Activated CD8-positive, alpha-beta memory T cell treated with anti-CD3 and anti-CD28 coated beads for 36 hours (primary cell): ENCODE results near the gene SPEM3. TPM values are rescaled to one million over a fixed set of nuclear protein-coding genes. Genes with fewer than 3 reads are reported as not detected.

Experiments used
- CTCF ChIA-PET: fragments of 350-600 bp; sonication (Branson Sonifier 250); formaldehyde crosslinking; loops from one replicate; lab custom pipeline; 2021; ENCODE audit warnings: antibody characterized with exemption; lab: Charles Lee
- POLR2A ChIA-PET: fragments of 350-600 bp; sonication (Branson Sonifier 250); formaldehyde crosslinking; loops from one replicate; lab custom pipeline; 2021; ENCODE audit warnings: antibody characterized with exemption; lab: Charles Lee
- total RNA-seq, 2 experiments: library from RNA; stranded (reverse); gene quantifications; one replicate each; pipeline ENCODE4 v1.2.3, GENCODE V29; 2021

Gene SPEM3
- total RNA-seq, 2 experiments from 2014 or later = not detected

DNA sequence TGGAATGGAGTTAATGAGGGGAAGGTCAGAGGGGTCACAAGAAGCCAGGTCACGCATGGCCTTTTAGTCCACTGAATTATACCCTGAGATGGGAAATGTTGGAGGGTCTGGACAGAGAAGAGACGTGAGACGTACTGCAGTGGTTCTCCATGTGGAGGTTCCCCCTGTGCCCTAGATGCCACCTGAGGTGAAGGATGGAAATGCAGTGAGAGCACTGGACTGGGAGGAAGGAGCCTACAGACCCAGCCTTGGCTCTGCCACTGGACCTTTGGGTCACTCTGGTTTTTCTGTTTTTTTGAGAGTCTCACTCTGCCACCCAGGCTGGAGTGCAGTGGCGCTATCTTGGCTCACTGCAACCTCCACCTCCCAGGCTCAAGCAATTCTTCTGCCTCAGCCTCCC lies 32.5 kb upstream of the SPEM3 start:
- ChIA-PET CTCF (interaction anchor here (1.2 kb wide), 1 partner anchor 41 kb away, joined by 3 read pairs; the partner anchor contains the start of gene TMEM95), POLR2A (no interaction called here)

DNA sequence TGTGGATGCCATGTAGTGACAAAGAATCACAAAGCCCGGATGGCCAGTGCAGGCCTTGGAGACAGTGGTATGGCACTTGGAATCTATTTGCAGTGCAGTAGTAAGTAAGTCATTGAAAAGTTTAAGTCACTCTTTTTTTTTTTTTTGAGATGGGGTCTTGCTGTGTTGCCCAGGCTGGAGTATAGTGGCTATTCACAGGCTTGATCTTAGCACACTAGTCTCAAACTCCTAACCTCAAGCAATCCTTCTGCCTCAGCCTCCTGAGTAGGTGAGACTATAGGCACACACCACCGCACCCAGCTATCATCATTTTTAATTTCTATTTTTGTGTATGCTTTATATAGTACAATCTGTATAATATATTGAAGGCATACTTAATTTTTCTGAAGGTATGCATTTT lies 30.0 kb upstream of the SPEM3 start:
- POLR2A ChIA-PET = interaction anchor here (1.0 kb wide), 1 partner anchor 175 kb away, joined by 3 read pairs; no protein-coding TSS in a partner anchor
- CTCF ChIA-PET = interaction anchor here (0.7 to 1.3 kb wide), 2 partner anchors 38 to 163 kb away, joined by 3 read pairs; no protein-coding TSS in a partner anchor

DNA sequence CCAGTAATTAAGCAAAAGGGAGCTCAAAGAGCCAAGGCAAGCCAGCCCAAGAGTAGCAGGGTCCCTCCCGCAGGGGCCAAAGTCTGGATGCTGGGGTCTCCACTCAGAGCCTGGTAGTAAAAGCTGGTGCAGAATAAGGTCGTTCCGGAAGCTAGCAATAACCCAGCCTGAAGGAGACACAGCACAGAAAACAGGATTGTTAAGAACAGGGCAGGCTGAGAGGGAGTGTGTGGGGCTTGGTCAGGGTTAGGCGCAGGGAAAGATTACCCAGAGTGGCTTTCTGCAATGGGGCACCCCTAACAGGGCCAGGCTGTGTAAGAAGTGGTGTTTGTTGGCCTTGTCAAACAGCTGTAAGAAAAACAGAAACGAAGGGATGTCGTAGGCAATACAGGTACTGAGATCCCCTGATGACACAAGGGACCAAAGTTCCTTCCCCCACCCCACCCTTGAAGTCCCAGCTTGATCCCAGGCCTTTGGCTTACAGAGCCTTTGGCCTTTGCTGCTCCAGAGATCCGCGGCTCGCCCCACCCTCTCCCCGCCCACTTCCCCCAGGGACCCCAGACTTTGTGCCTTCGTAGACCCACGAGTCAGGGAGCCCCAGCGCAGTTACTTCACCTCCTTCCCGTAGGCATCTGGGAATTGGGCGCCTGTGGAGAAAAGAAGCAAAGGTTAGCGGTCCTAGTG lies 25.5 kb upstream of the SPEM3 start:
- ChIA-PET POLR2A (interaction anchor here (0.8 to 1.8 kb wide), 4 partner anchors 9 to 283 kb away, joined by 3 to 10 read pairs (median 6); partner anchors contain the start of gene PLSCR3), CTCF (interaction anchor here (0.8 to 2.3 kb wide), 3 partner anchors 33 to 158 kb away, joined by 3 to 9 read pairs (median 4); partner anchors contain the start of gene TMEM102)

GRCh38 chr17:7403727-7403976 lies 25.0 kb upstream of the SPEM3 start:
- POLR2A ChIA-PET = interaction anchor here (0.8 to 1.8 kb wide), 7 partner anchors 10 to 282 kb away, joined by 3 to 10 read pairs (median 4); partner anchors contain the start of genes PLSCR3 and POLR2A
- CTCF ChIA-PET = interaction anchor here (0.5 to 2.3 kb wide), 8 partner anchors 19 to 283 kb away, joined by 3 to 9 read pairs (median 3); partner anchors contain the start of gene TMEM102

GRCh38 chr17:7403977-7404736 lies 24.5 kb upstream of the SPEM3 start, which contains the start of gene TMEM256:
TSS of gene TMEM256 (minus strand) at chr17:7404097. CDS start at chr17:7404084, 13 bp downstream.
- POLR2A ChIA-PET = interaction anchor here (0.8 to 1.8 kb wide), 6 partner anchors 10 to 282 kb away, joined by 4 to 10 read pairs (median 4); partner anchors contain the start of genes PLSCR3 and POLR2A
- CTCF ChIA-PET = interaction anchor here (0.5 to 2.3 kb wide), 10 partner anchors 20 to 282 kb away, joined by 3 to 9 read pairs (median 3); partner anchors contain the start of genes ACAP1 and TMEM102

DNA sequence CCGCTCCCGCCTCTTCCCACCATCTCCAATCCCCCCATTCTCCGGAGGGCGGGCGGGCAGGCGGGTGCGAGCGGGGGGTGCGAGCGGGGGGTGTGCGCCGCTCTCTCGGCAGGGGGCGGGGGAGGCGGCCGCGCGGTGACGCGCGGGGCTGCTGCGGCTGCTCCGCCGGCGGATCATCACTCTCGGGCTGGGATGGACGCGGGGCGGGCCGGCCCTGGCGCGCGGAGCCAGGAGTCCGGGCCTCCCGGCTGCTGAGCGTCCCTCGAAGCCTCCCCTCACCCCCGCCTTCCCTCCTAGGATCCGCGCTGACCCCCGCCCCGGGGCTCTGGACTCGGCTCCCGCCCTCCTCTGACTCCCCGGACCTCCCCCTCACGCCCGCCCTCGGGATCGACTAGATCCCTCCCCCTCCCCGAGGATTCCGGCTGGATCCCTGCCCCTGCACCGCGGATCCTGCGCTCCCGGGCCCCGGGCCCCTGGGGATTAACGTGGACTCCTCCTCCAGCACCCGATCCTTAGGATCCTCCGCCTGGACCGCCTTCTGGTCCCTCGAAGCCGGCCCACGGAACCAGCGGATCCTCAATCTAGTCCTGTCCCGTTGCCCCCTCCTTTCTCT lies 23.8 kb upstream of the SPEM3 start:
- ChIA-PET POLR2A (interaction anchor here (0.8 to 1.8 kb wide), 4 partner anchors 11 to 79 kb away, joined by 4 to 9 read pairs (median 4); partner anchors contain the start of genes PLSCR3 and POLR2A), CTCF (interaction anchor here (0.7 to 1.0 kb wide), 4 partner anchors 27 to 156 kb away, joined by 3 to 9 read pairs (median 4); partner anchors contain the start of gene ACAP1)

DNA sequence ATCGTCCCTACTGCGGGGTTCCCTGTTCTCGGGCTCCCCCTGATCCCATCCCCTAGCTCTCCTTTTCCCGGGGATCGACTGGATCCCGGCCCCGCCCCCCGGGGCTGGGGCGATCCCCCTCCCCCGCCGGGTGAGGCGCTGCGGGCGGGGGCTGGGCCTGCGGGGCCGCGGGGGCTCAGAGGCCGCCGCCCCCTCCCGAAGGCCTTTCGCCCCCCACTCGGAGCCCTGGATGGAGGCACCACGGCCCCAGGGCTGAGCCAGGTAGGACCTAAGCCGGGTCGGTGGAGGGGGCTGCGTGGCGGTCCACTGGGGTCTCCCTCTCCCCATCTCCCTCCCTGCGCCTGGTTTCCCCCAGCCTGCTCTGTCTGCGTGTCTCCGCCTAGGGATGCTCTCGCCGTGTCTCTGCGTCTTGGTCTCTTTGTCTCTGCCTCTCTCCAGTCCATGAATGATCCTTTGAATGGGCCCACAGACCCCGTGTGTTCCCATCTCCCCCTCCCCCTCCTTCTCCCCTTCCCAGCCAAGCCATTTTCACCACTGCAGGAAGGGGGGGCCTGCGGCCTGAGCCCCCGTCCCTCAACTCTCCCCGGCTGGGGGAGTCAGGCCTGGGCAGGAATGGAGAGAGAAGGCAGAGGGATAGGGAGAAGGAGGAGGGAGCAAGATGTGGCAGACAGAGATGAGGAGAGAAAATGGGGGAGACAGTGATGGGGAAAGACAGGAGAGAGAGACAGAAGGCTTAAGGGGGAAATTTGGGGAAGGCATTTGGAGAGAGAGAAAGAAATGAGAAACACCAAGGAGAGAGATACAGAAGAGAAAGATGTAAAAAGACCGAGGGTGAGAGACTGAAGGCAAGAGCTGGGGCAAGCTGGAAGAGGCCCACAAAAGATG lies 23.1 kb upstream of the SPEM3 start:
- CTCF ChIA-PET = no interaction called here

DNA sequence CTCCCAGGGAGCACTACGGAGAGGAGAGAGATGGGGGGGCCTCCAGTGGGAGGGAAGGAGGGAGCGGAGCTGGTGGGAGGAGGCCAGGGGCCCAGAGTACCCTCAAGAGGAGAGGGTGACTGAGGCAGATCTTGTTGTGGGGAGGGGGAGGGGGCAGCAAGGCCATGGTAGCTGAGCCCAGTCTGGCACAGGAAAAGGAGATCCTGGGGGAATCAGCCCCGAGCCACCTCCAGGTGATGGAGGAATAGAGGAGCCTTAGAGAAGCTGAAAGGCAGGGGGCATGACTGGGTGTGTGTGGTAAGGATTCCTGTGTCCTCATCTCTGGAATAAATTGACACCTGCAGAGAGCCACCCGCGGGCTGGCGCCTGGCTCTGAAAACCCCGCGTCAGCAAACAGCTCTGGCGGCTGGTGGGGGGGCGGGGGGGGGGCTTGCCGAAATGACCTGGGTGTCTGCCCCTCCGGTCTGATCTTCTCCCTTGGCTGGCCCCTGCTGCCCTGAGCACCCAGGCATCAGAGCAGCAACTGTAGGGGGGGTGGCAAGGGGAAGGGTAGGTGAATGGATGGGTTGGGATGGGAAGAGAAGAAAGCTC lies 22.3 kb upstream of the SPEM3 start:
- ChIA-PET POLR2A (interaction anchor here (0.6 kb wide), 2 partner anchors 146 to 178 kb away, joined by 3 to 10 read pairs; partner anchors contain the start of gene MPDU1), CTCF (no interaction called here)

More for the DNA sequence above, 23.1 kb upstream of the SPEM3 start:
- POLR2A ChIA-PET = interaction anchor here (0.6 kb wide), 1 partner anchor 147 kb away, joined by 10 read pairs; no protein-coding TSS in a partner anchor

- CTCF ChIA-PET = interaction anchor here (1.0 kb wide), 1 partner anchor 107 kb away, joined by 3 read pairs; no protein-coding TSS in a partner anchor
- POLR2A ChIA-PET = interaction anchor here (0.6 kb wide), 1 partner anchor 177 kb away, joined by 3 read pairs; the partner anchor contains the start of gene MPDU1
Measured at GRCh38 chr17:7407082-7407481, 21.6 kb upstream of the SPEM3 start.

- POLR2A ChIA-PET = no interaction called here
- CTCF ChIA-PET = interaction anchor here (1.0 kb wide), 1 partner anchor 107 kb away, joined by 3 read pairs; no protein-coding TSS in a partner anchor
Measured at GRCh38 chr17:7407485-7408251, 21.0 kb upstream of the SPEM3 start, which contains the start of gene NLGN2. TSS of gene NLGN2 (plus strand) at chr17:7407845. CDS start at chr17:7408256, 411 bp downstream.

DNA sequence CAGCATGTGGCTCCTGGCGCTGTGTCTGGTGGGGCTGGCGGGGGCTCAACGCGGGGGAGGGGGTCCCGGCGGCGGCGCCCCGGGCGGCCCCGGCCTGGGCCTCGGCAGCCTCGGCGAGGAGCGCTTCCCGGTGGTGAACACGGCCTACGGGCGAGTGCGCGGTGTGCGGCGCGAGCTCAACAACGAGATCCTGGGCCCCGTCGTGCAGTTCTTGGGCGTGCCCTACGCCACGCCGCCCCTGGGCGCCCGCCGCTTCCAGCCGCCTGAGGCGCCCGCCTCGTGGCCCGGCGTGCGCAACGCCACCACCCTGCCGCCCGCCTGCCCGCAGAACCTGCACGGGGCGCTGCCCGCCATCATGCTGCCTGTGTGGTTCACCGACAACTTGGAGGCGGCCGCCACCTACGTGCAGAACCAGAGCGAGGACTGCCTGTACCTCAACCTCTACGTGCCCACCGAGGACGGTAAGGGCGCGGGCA lies 20.4 kb upstream of the SPEM3 start:
- CTCF ChIA-PET = no interaction called here
- POLR2A ChIA-PET = no interaction called here

GRCh38 chr17:7408863-7409262 lies 19.8 kb upstream of the SPEM3 start:
- ChIA-PET CTCF (no interaction called here), POLR2A (no interaction called here)

GRCh38 chr17:7409716-7410115 lies 18.9 kb upstream of the SPEM3 start:
- ChIA-PET CTCF (no interaction called here), POLR2A (no interaction called here)

GRCh38 chr17:7410634-7411426 lies 17.8 kb upstream of the SPEM3 start:
- ChIA-PET CTCF (interaction anchor here (0.6 to 1.3 kb wide), 2 partner anchors 35 to 192 kb away, joined by 3 to 4 read pairs; no protein-coding TSS in a partner anchor), POLR2A (no interaction called here)

DNA sequence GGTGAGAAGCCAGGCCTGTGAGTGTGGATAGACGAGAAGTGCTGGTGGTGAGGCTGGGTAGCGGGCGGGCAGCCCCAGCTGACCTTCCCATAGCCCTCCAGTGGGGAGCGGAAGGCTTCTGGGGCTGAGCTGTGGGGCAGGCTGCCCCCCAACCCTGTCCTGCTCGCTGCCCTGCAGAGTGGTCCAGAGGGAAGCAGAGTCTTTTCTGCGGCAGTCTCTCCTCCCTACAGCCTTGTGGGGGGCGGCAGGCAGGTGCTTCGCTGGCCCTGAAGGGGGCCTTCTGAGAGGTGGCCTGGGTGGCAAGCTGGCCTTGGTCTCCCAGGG lies 17.3 kb upstream of the SPEM3 start:
- ChIA-PET CTCF (interaction anchor here (1.3 kb wide), 1 partner anchor 34 kb away, joined by 3 read pairs; no protein-coding TSS in a partner anchor), POLR2A (no interaction called here)
